ENCODE results near the gene SCAMP2. TPM values are rescaled to one million over a fixed set of nuclear protein-coding genes. Genes with fewer than 3 reads are reported as not detected.

SCAMP2 gene
- total and polyA plus RNA-seq, 5 donors from 2014 or later, result 107 to 194 (median 152) TPM

DNA sequence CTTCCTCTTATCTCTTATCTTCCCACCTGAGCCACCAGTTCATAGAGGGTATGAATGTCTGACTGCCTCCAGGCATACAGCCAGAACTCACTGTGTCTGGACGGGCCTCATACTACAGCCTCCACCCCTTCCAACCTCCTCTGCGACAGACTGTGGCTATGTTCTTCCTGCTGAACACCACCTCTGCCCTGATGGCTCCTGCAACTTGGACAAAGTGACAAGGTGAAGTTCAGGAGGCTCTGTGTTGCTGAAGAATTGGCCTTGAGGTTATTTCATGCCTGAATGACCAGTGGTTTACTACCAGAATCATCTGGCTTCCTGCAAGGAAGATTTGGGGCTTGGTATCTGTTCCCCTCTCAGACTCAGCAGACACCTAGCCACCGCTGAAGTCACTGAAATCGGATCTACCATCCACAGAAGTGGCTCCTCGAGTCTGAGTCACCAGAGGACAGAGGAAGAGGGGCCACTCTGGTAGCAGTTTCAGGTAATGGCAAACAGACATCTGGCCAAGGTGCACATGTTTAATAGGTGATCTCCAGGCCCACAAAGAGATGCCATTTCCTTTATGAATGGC lies 16.0 kb downstream of the SCAMP2 start:
- DNase-seq (no peak), ATAC-seq (ENCODE audit: low read depth in 2 of 2) (peak in 1 of 2 donors; percentile 43)
- Mint-ChIP-seq H3K27me3 (no peaks in the 10 kb centered on the region), H3K4me1 (peaks cover 10 to 46% (median 27%) of the 10 kb centered on the region in 4 donors), H3K27ac (peak overlapping the region; percentile 91 to 99 (median 93)), H3K9me3 (no peaks in the 10 kb centered on the region), H3K4me3 (peak overlapping the region in 3 of 4 donors; percentile 39 to 59 (median 53)), H3K36me3 (peaks cover 22% of the 10 kb centered on the region)
- H3K27ac ChIP-seq (ENCODE audit: insufficient read depth, low read length, poor library complexity, severe bottlenecking), result peak overlapping the region; percentile 37
- peaks cover 35% of the 10 kb centered on the region for H3K36me3 ChIP-seq (ENCODE audit: control insufficient read depth, insufficient read depth, low read length)
- H3K4me3 ChIP-seq (ENCODE audit: low read depth, low read length), result no peak overlapping the region
- peaks cover 29% of the 10 kb centered on the region for H3K4me1 ChIP-seq (ENCODE audit: control insufficient read depth, insufficient read depth, low read length, poor library complexity, severe bottlenecking)
- H3K9me3 ChIP-seq (ENCODE audit: control insufficient read depth in 2 of 2, low read length in 2 of 2), result no peaks in the 10 kb centered on the region
- no peaks in the 10 kb centered on the region for H3K27me3 ChIP-seq (ENCODE audit: control insufficient read depth, insufficient read depth, low read length)

DNA sequence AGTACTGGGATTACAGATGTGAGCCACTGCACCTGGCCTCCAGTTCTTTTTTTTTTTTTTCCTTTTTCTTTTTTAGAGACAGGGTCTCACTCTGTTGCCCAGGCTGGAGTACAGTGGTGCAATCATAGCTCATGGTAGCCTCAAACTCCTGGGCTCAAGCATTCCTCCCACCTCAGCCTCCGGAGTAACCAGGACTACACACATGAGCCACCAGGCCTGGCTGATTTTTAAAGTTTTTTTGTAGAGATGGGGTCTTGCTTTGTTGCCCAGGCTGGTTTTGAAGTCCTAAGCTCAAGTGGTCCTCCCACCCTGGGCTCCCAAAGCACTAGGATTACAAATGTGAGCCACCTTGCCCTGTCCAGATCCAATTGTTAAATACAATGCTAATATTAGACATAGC lies 16.6 kb downstream of the SCAMP2 start:
- no peak overlapping the region for H3K4me3 Mint-ChIP-seq
- Histone ChIP-seq H3K27me3 (ENCODE audit: control insufficient read depth, insufficient read depth, low read length) (no peaks in the 10 kb centered on the region), H3K9me3 (ENCODE audit: control insufficient read depth in 2 of 2, low read length in 2 of 2) (no peaks in the 10 kb centered on the region), H3K4me1 (ENCODE audit: control insufficient read depth, insufficient read depth, low read length, poor library complexity, severe bottlenecking) (peaks cover 29% of the 10 kb centered on the region), H3K4me3 (ENCODE audit: low read depth, low read length) (no peak overlapping the region), H3K36me3 (ENCODE audit: control insufficient read depth, insufficient read depth, low read length) (peaks cover 42% of the 10 kb centered on the region), H3K27ac (ENCODE audit: insufficient read depth, low read length, poor library complexity, severe bottlenecking) (no peak overlapping the region)
- peaks cover 10 to 46% (median 27%) of the 10 kb centered on the region in 4 donors for H3K4me1 Mint-ChIP-seq
- peak overlapping the region in 2 of 3 donors; percentile 91 to 93 for H3K27ac Mint-ChIP-seq
- H3K27me3 Mint-ChIP-seq, result no peaks in the 10 kb centered on the region
- ATAC-seq (ENCODE audit: low read depth in 2 of 2) (no peak), DNase-seq (no peak)
- peaks cover 22% of the 10 kb centered on the region for H3K36me3 Mint-ChIP-seq
- no peaks in the 10 kb centered on the region for H3K9me3 Mint-ChIP-seq

DNA sequence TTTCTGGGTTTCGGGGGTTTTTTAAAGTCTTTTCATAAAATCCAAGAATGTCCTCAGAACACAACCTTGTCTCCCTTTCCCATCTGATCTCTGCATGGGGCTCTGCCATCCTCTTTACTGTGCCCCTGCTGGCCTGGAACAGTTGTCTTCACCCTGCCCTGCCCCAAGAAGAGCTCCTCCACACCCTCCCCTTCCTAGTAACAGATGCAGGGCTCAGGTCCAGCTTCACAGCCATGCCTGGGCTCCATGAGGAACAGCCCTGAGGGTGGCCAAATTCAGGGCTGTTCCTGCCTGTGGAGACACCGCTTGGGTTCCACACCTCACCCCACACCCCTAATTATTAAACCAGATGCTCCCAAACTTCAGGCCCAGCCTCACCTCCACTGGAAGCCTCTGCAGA lies 17.3 kb downstream of the SCAMP2 start:
- Histone ChIP-seq H3K4me3 (ENCODE audit: low read depth, low read length) (no peak overlapping the region), H3K9me3 (ENCODE audit: control insufficient read depth in 2 of 2, low read length in 2 of 2) (no peaks in the 10 kb centered on the region), H3K4me1 (ENCODE audit: control insufficient read depth, insufficient read depth, low read length, poor library complexity, severe bottlenecking) (peaks cover 29% of the 10 kb centered on the region), H3K27ac (ENCODE audit: insufficient read depth, low read length, poor library complexity, severe bottlenecking) (no peak overlapping the region), H3K36me3 (ENCODE audit: control insufficient read depth, insufficient read depth, low read length) (peaks cover 44% of the 10 kb centered on the region), H3K27me3 (ENCODE audit: control insufficient read depth, insufficient read depth, low read length) (no peaks in the 10 kb centered on the region)
- Mint-ChIP-seq H3K36me3 (peaks cover 27% of the 10 kb centered on the region), H3K27me3 (no peaks in the 10 kb centered on the region), H3K4me1 (peaks cover 10 to 42% (median 26%) of the 10 kb centered on the region in 4 donors), H3K27ac (peak overlapping the region; percentile 5 to 62 (median 47)), H3K9me3 (no peaks in the 10 kb centered on the region), H3K4me3 (peak overlapping the region in 2 of 4 donors; percentile 15 to 28)
- no peak for ATAC-seq (ENCODE audit: low read depth in 2 of 2)
- DNase-seq, result no peak

DNA sequence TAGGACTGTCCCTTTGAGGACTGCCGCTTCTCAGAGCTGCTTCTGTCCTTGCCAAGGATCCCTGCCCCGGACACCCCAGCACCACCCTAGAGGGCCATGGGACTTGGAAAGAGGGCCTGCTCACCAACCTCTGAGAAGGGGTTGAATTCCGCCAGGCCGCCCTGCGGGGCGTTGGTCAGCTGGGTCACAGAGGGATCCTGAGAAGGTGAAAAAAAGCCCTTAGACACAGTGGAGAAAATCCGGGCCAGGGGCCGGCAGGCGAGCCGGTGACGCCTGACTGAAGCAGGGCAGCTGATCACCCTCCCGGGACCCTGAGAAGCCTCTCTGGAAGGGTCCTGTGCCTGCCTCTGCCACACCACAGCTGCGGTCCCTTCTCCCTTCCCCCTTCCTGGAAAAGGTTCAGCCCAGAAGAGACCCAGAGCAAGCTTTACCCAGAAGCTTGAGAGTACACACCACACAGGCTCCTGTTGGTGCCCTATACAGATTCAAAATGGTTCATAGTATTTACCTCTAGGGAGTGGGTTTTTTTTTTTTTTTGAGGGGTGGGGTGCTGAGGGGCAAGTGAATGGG lies 18.6 kb downstream of the SCAMP2 start:
- H3K9me3 ChIP-seq (ENCODE audit: control insufficient read depth in 2 of 2, low read length in 2 of 2), result no peaks in the 10 kb centered on the region
- peaks cover 58% of the 10 kb centered on the region for H3K36me3 ChIP-seq (ENCODE audit: control insufficient read depth, insufficient read depth, low read length)
- Mint-ChIP-seq H3K4me3 (no peak overlapping the region), H3K9me3 (peaks cover 0 to under 1% (median 0%) of the 10 kb centered on the region in 7 donors), H3K27ac (no peak overlapping the region), H3K27me3 (no peaks in the 10 kb centered on the region), H3K36me3 (peaks cover 34% of the 10 kb centered on the region), H3K4me1 (peaks cover 10 to 36% (median 26%) of the 10 kb centered on the region in 4 donors)
- no peak overlapping the region for H3K4me3 ChIP-seq (ENCODE audit: low read depth, low read length)
- ATAC-seq (ENCODE audit: low read depth in 2 of 2) (no peak), DNase-seq (no peak)
- H3K27me3 ChIP-seq (ENCODE audit: control insufficient read depth, insufficient read depth, low read length), result no peaks in the 10 kb centered on the region
- peaks cover 24% of the 10 kb centered on the region for H3K4me1 ChIP-seq (ENCODE audit: control insufficient read depth, insufficient read depth, low read length, poor library complexity, severe bottlenecking)
- H3K27ac ChIP-seq (ENCODE audit: insufficient read depth, low read length, poor library complexity, severe bottlenecking), result no peak overlapping the region

DNA sequence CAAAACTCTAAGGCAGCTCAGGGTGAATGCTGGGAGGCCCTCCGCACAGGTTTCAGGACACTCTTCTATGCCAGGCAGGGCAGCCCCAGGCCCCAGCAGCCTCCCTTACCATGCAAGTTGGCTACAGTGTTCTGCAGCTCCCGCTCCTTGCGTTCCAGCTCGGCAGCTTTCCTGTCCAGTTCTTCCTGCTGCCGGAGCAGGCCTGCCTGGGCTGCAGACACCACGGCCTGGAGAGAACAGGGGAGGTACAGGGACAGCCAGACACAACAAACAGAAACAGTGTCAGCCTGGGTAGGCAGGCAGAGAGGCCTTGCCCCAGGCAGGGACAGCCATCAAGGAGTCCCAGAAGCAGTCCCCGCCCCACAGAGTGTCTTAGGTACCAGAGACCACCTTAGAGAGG lies 21.2 kb downstream of the SCAMP2 start:
- no peak for ATAC-seq (ENCODE audit: low read depth in 2 of 2)
- Histone ChIP-seq H3K4me1 (ENCODE audit: control insufficient read depth, insufficient read depth, low read length, poor library complexity, severe bottlenecking) (peaks cover 3% of the 10 kb centered on the region), H3K4me3 (ENCODE audit: low read depth, low read length) (no peak overlapping the region), H3K36me3 (ENCODE audit: control insufficient read depth, insufficient read depth, low read length) (peaks cover 76% of the 10 kb centered on the region), H3K27me3 (ENCODE audit: control insufficient read depth, insufficient read depth, low read length) (no peaks in the 10 kb centered on the region), H3K27ac (ENCODE audit: insufficient read depth, low read length, poor library complexity, severe bottlenecking) (no peak overlapping the region), H3K9me3 (ENCODE audit: control insufficient read depth in 2 of 2, low read length in 2 of 2) (no peaks in the 10 kb centered on the region)
- Mint-ChIP-seq H3K27ac (no peak overlapping the region), H3K9me3 (peaks cover 0 to 1% (median 0%) of the 10 kb centered on the region in 7 donors), H3K4me1 (peaks cover 0 to 16% (median 8%) of the 10 kb centered on the region in 4 donors), H3K4me3 (no peak overlapping the region), H3K36me3 (peaks cover 41% of the 10 kb centered on the region), H3K27me3 (no peaks in the 10 kb centered on the region)
- DNase-seq, result no peak

DNA sequence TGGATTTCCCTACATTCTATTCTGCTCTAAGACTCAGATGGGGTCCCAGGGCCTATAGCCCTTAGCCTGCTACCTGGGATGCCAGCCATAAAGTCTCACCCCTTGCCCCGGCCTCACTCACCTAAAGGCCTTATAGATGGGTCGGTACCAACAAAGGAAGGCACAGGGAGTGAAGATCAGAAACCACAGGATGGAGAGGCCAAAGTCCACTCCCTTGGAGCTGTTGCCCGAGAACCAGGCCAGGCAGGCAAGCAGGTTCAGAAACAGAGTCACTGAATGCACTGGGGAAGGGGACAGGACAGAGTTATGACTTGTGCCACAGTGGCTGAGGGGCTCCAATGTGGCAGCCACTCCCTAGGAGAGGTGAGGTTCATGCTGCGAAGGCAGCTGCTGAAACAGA lies 22.8 kb downstream of the SCAMP2 start:
- ATAC-seq (ENCODE audit: low read depth in 2 of 2) (no peak), DNase-seq (no peak)
- Histone ChIP-seq H3K4me1 (ENCODE audit: control insufficient read depth, insufficient read depth, low read length, poor library complexity, severe bottlenecking) (peaks cover 9% of the 10 kb centered on the region), H3K27ac (ENCODE audit: insufficient read depth, low read length, poor library complexity, severe bottlenecking) (no peak overlapping the region), H3K36me3 (ENCODE audit: control insufficient read depth, insufficient read depth, low read length) (peaks cover 73% of the 10 kb centered on the region), H3K4me3 (ENCODE audit: low read depth, low read length) (no peak overlapping the region), H3K27me3 (ENCODE audit: control insufficient read depth, insufficient read depth, low read length) (no peaks in the 10 kb centered on the region), H3K9me3 (ENCODE audit: control insufficient read depth in 2 of 2, low read length in 2 of 2) (no peaks in the 10 kb centered on the region)
- Mint-ChIP-seq H3K4me1 (peaks cover 3 to 19% (median 10%) of the 10 kb centered on the region in 4 donors), H3K36me3 (peaks cover 38% of the 10 kb centered on the region), H3K27me3 (no peaks in the 10 kb centered on the region), H3K9me3 (peaks cover 0 to 1% (median 0%) of the 10 kb centered on the region in 7 donors), H3K27ac (peak overlapping the region in 1 of 3 donors; percentile 20), H3K4me3 (no peak overlapping the region)

DNA sequence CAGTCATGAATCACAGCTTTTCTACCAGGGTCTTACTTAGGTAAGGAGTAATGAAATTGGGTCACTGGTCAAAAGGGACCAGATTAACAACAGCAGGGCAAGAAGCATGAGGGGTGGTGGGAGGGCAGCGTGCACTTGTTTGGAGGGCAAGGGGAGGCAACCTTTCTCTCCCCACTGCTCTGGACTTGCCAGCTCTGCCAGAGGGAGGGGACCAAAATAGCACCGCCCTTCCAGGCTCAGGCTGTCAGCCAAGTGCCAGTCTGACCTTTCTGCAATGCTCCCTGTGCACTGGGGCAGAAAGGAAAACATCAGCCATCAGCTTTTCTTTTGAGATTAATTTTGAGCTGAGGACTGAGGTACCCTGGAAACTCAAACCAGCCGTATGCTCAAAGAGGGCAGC lies 25.7 kb downstream of the SCAMP2 start:
- H3K27ac Mint-ChIP-seq, result peak overlapping the region in 2 of 3 donors; percentile 73 to 82

More for the DNA sequence above, 25.7 kb downstream of the SCAMP2 start:
- Histone ChIP-seq H3K4me1 (ENCODE audit: control insufficient read depth, insufficient read depth, low read length, poor library complexity, severe bottlenecking) (peaks cover 34% of the 10 kb centered on the region), H3K9me3 (ENCODE audit: control insufficient read depth in 2 of 2, low read length in 2 of 2) (no peaks in the 10 kb centered on the region), H3K4me3 (ENCODE audit: low read depth, low read length) (no peak overlapping the region), H3K27ac (ENCODE audit: insufficient read depth, low read length, poor library complexity, severe bottlenecking) (no peak overlapping the region), H3K27me3 (ENCODE audit: control insufficient read depth, insufficient read depth, low read length) (no peaks in the 10 kb centered on the region), H3K36me3 (ENCODE audit: control insufficient read depth, insufficient read depth, low read length) (peaks cover 50% of the 10 kb centered on the region)
- H3K4me1 Mint-ChIP-seq, result peaks cover 5 to 44% (median 23%) of the 10 kb centered on the region in 4 donors
- H3K36me3 Mint-ChIP-seq, result peaks cover 31% of the 10 kb centered on the region
- peak overlapping the region in 1 of 4 donors; percentile 87 for H3K4me3 Mint-ChIP-seq
- peaks cover 0 to 1% (median 0%) of the 10 kb centered on the region in 7 donors for H3K9me3 Mint-ChIP-seq
- DNase-seq, result no peak
- no peaks in the 10 kb centered on the region for H3K27me3 Mint-ChIP-seq
- ATAC-seq (ENCODE audit: low read depth in 2 of 2), result no peak
